GM19023 (cell line): Measurements from ENCODE around the gene TM9SF1.
"Not testable (repeated sequence)": the region's sequence is repeated elsewhere in the genome, so short reads cannot be mapped to it uniquely, and the experiment has no call there.

Source experiments
- ATAC-seq: cut with Tn5 transposase; IDR thresholded peaks from one replicate; pipeline ENCODE4 v1.9.1; 2021; ENCODE audit warnings: mild to moderate bottlenecking, moderate library complexity; ENCODE audit not compliant: unreplicated experiment

TM9SF1 gene

GRCh38 chr14:24228902-24229301, 33.7 kb upstream of the TM9SF1 start:
- no peak for ATAC-seq

- ATAC-seq = no peak
These were observed 31.2 kb upstream of the TM9SF1 start for GRCh38 chr14:24226473-24226872.

- ATAC-seq = no peak
These were observed 29.4 kb upstream of the TM9SF1 start for GRCh38 chr14:24224618-24225071.

- not testable (repeated sequence) for ATAC-seq
These were observed 27.7 kb upstream of the TM9SF1 start for GRCh38 chr14:24222987-24223386.

GRCh38 chr14:24219521-24219920, 24.3 kb upstream of the TM9SF1 start:
- ATAC-seq = no peak

GRCh38 chr14:24219080-24219479, 23.8 kb upstream of the TM9SF1 start:
- no peak for ATAC-seq

GRCh38 chr14:24216876-24217275, 21.6 kb upstream of the TM9SF1 start:
- not testable (repeated sequence) for ATAC-seq

GRCh38 chr14:24216345-24216699, 21.1 kb upstream of the TM9SF1 start:
- no peak for ATAC-seq

- ATAC-seq = peak; percentile 72
These were observed 20.5 kb upstream of the TM9SF1 start, which contains the start of gene MDP1 for GRCh38 chr14:24215495-24216344. Gene MDP1, minus strand, starts transcription at chr14:24216066. Its CDS starts 111 bp downstream, at chr14:24215955.

GRCh38 chr14:24213866-24214662, 18.8 kb upstream of the TM9SF1 start:
- no peak for ATAC-seq

GRCh38 chr14:24212924-24213865, 18.0 kb upstream of the TM9SF1 start, which contains the start of gene CHMP4A:
Gene CHMP4A, minus strand, starts transcription at chr14:24213488. Its CDS starts 49 bp downstream, at chr14:24213439.
- peak; percentile 74 for ATAC-seq

GRCh38 chr14:24211311-24211710, 16.1 kb upstream of the TM9SF1 start:
- ATAC-seq = no peak

GRCh38 chr14:24207625-24208024, 12.4 kb upstream of the TM9SF1 start:
- ATAC-seq = no peak

GRCh38 chr14:24207104-24207551, 11.9 kb upstream of the TM9SF1 start:
- ATAC-seq = no peak

GRCh38 chr14:24206260-24207103, 11.2 kb upstream of the TM9SF1 start:
- no peak for ATAC-seq

GRCh38 chr14:24204163-24205146, 9.2 kb upstream of the TM9SF1 start:
- no peak for ATAC-seq

GRCh38 chr14:24203249-24203886, 8.1 kb upstream of the TM9SF1 start:
- ATAC-seq = not testable (repeated sequence)

- not testable (repeated sequence) for ATAC-seq
These were observed 7.3 kb upstream of the TM9SF1 start for GRCh38 chr14:24202538-24202937.
